Measurements from ENCODE around the gene USP47.

- TF ChIP-seq BHLHE40 (IDR thresholded peaks at IDR 0.05; ENCODE audit: borderline replicate concordance) = no peak
- no peak for TF ChIP-seq FOXA1 (IDR thresholded peaks at IDR 0.05)
- no peak for TF ChIP-seq FOXM1 (IDR thresholded peaks at IDR 0.05; ENCODE audit: borderline replicate concordance)
- TF ChIP-seq HDGF (IDR thresholded peaks at IDR 0.05; ENCODE audit: borderline replicate concordance) = no peak
Observed at GRCh38 chr11:11880179-11880578, 38.4 kb downstream of the USP47 start.
